IMR-90 (cell line): ENCODE data around the gene SAYSD1. TPM values are rescaled to one million over a fixed set of nuclear protein-coding genes. Genes with fewer than 3 reads are reported as not detected.

Source experiments
- ATAC-seq: fragments of 200-7000 bp; cut with Tn5 transposase; 2 replicates; pipeline ENCODE4 v1.9.1; 2020; ENCODE audit warnings: low read depth, mild to moderate bottlenecking, moderate library complexity
- BruUV-seq: library from RNA; stranded (reverse); fragments of 400-500 nt; replicated peaks from 2 replicates; lab custom pipeline; 2021; lab: Mats Ljungman, UMichigan
- CTCF ChIA-PET: fragments of 300-600 bp; formaldehyde crosslinking; extraction: SDS; loops from one replicate; lab custom pipeline; 2021; ENCODE audit warnings: antibody characterized with exemption; lab: Yijun Ruan, JAX
- POLR2A ChIA-PET: fragments of 300-600 bp; sonication (Branson Sonifier 250); formaldehyde crosslinking; loops from one replicate; lab custom pipeline; 2022; ENCODE audit warnings: antibody characterized with exemption; ENCODE audit not compliant: unreplicated experiment; lab: Charles Lee
- DNase-seq: peaks from one replicate; pipeline ENCODE4 v3.0.0; 2013
- H2AFZ ChIP-seq: replicated peaks from 2 replicates; pipeline ENCODE3; 2013; ENCODE audit warnings: low read length, mild to moderate bottlenecking; ENCODE audit not compliant: poor library complexity
- H2AK5ac ChIP-seq: 2 replicates; pipeline ENCODE4 v1.6.1; 2013; ENCODE audit warnings: low read depth, low read length, inconsistent platforms
- H2AK9ac ChIP-seq: replicated peaks from 2 replicates; pipeline ENCODE3; 2013; ENCODE audit warnings: mild to moderate bottlenecking, low read depth, low read length, moderate library complexity; ENCODE audit not compliant: poor library complexity
- H2BK120ac ChIP-seq: 2 replicates; pipeline ENCODE4 v1.6.1; 2013; ENCODE audit warnings: low read depth, low read length, inconsistent platforms
- H2BK15ac ChIP-seq: 3 replicates; pipeline ENCODE4 v1.6.1; 2013; ENCODE audit warnings: low read depth, low read length, inconsistent platforms
- H2BK20ac ChIP-seq: 2 replicates; pipeline ENCODE4 v1.6.1; 2013; ENCODE audit warnings: low read depth, mild to moderate bottlenecking, inconsistent platforms, low read length, moderate library complexity
- H2BK5ac ChIP-seq: 2 replicates; pipeline ENCODE4 v1.6.1; 2013; ENCODE audit warnings: mild to moderate bottlenecking, low read depth, low read length, inconsistent platforms; ENCODE audit not compliant: poor library complexity, severe bottlenecking
- H3K14ac ChIP-seq: replicated peaks from 2 replicates; pipeline ENCODE4 v1.6.1; 2013; ENCODE audit warnings: low read depth, low read length, inconsistent platforms
- H3K18ac ChIP-seq: 2 replicates; pipeline ENCODE4 v1.6.1; 2013; ENCODE audit warnings: low read depth, low read length, control low read depth
- H3K23ac ChIP-seq: 2 replicates; pipeline ENCODE4 v1.6.1; 2013; ENCODE audit warnings: low read depth, low read length, inconsistent platforms
- H3K27ac ChIP-seq: 2 replicates; pipeline ENCODE4 v1.5.1; 2013; ENCODE audit warnings: mild to moderate bottlenecking, control low read depth, low read length; ENCODE audit not compliant: insufficient read depth
- H3K27me3 ChIP-seq: 2 replicates; pipeline ENCODE4 v1.6.1; 2013; ENCODE audit warnings: low read length; ENCODE audit not compliant: control insufficient read depth, insufficient read depth
- H3K36me3 ChIP-seq: 2 replicates; pipeline ENCODE4 v1.6.1; 2013; ENCODE audit warnings: low read length, mixed read lengths; ENCODE audit not compliant: control insufficient read depth, insufficient read depth
- H3K4ac ChIP-seq: 2 replicates; pipeline ENCODE4 v1.6.1; 2013; ENCODE audit warnings: low read depth, low read length, inconsistent platforms
- H3K4me1 ChIP-seq: 2 replicates; pipeline ENCODE4 v1.6.1; 2013; ENCODE audit warnings: low read length, mixed read lengths; ENCODE audit not compliant: control insufficient read depth, insufficient read depth
- H3K4me2 ChIP-seq: 2 replicates; pipeline ENCODE4 v1.6.1; 2013; ENCODE audit warnings: low read depth, mild to moderate bottlenecking, control low read depth, low read length, moderate library complexity
- H3K4me3 ChIP-seq: 2 replicates; pipeline ENCODE4 v1.5.1; 2013; ENCODE audit warnings: low read depth, mild to moderate bottlenecking, control low read depth, low read length, moderate library complexity; ENCODE audit not compliant: insufficient read depth
- H3K56ac ChIP-seq: 2 replicates; pipeline ENCODE4 v1.6.1; 2013; ENCODE audit warnings: low read length, inconsistent platforms; ENCODE audit not compliant: insufficient read depth; ENCODE audit errors: extremely low read depth
- H3K79me1 ChIP-seq, 2 experiments: 2 replicates each; pipeline ENCODE4 v1.6.1; 2013; ENCODE audit warnings: low read length in 2 of 2, inconsistent platforms in 1 of 2, low read depth in 1 of 2
- H3K9ac ChIP-seq: 2 replicates; pipeline ENCODE4 v1.6.1; 2013; ENCODE audit warnings: low read depth, low read length, control low read depth
- H3K9me1 ChIP-seq: 2 replicates; pipeline ENCODE4 v1.6.1; 2013; ENCODE audit warnings: low read length, inconsistent platforms; ENCODE audit not compliant: insufficient read depth
- H3K9me3 ChIP-seq: 2 replicates; pipeline ENCODE4 v1.6.1; 2013; ENCODE audit warnings: low read length; ENCODE audit not compliant: control insufficient read depth, insufficient read depth
- H4K20me1 ChIP-seq: 2 replicates; pipeline ENCODE4 v1.6.1; 2013; ENCODE audit warnings: low read length, inconsistent platforms; ENCODE audit not compliant: insufficient read depth
- H4K5ac ChIP-seq: 2 replicates; pipeline ENCODE4 v1.6.1; 2013; ENCODE audit warnings: mild to moderate bottlenecking, low read depth, low read length, control low read depth
- H4K8ac ChIP-seq, 2 experiments: 2 replicates each; pipeline ENCODE4 v1.6.1; 2013; ENCODE audit warnings: low read depth in 2 of 2, low read length in 2 of 2, control low read depth in 1 of 2, inconsistent platforms in 1 of 2
- H4K91ac ChIP-seq: 2 replicates; pipeline ENCODE4 v1.6.1; 2013; ENCODE audit warnings: low read depth, low read length, inconsistent platforms; ENCODE audit not compliant: insufficient read depth
- CEBPB ChIP-seq: IDR thresholded peaks from 2 replicates; pipeline ENCODE4 v1.6.1; 2012; ENCODE audit warnings: low read depth, low read length, improper control_type of control experiment
- CHD1 ChIP-seq: IDR thresholded peaks from 2 replicates; pipeline ENCODE4 v1.6.1; 2012; ENCODE audit warnings: low read depth, low read length, improper control_type of control experiment
- FOS ChIP-seq: fragments of 150-350 bp; IDR thresholded peaks from 2 replicates; pipeline ENCODE4 v1.6.1; 2016; ENCODE audit warnings: low read depth, low read length
- NFE2L2 ChIP-seq: fragments of 150-350 bp; IDR thresholded peaks from 2 replicates; pipeline ENCODE4 v1.6.1; 2016; ENCODE audit warnings: low read depth, mild to moderate bottlenecking, low read length
- RAD21 ChIP-seq: IDR thresholded peaks from 2 replicates; pipeline ENCODE4 v1.6.1; 2012; ENCODE audit warnings: low read length, improper control_type of control experiment
- SMC3 ChIP-seq: fragments of 150-350 bp; IDR thresholded peaks from 2 replicates; pipeline ENCODE4 v1.6.1; 2016; ENCODE audit warnings: low read depth, mild to moderate bottlenecking, antibody characterized with exemption, low read length, moderate library complexity
- USF2 ChIP-seq: fragments of 150-350 bp; IDR thresholded peaks from 2 replicates; pipeline ENCODE4 v1.6.1; 2017; ENCODE audit warnings: mild to moderate bottlenecking, antibody characterized with exemption, low read length, low read depth
- WGBS, 2 experiments: methylation state at CpG; one replicate each; pipeline versions ENCODE4 v1.1.5 to v1.1.7; 2013; ENCODE audit warnings: missing lambda C conversion rate in 2 of 2; ENCODE audit not compliant: insufficient read length in 1 of 2; ENCODE audit errors: extremely low coverage in 2 of 2; 5-methylcytosine and 5-hydroxymethylcytosine counted together
- dilution Hi-C: fragments of 300-500 bp; cut with HindIII; formaldehyde crosslinking; loops from one replicate; pipeline ENCODE4 v1.14.3; 2018; ENCODE audit warnings: low sequenced_read_pairs; ENCODE audit not compliant: unreplicated experiment
- in situ Hi-C: fragments of 300-500 bp; cut with MboI; formaldehyde crosslinking; loops from 3 replicates; pipeline ENCODE4 v1.14.3; 2019; ENCODE audit warnings: low sequenced_read_pairs, inconsistent platforms, mixed read lengths
- intact Hi-C: fragments of 100-400 bp; cut with micrococcal nuclease; formaldehyde crosslinking; loops from 2 replicates; pipeline ENCODE4 v1.10.0; 2022
- polyA plus RNA-seq, 3 experiments: library from polyadenylated mRNA; depleted of rRNA; stranded (reverse); fragments of >200 nt; gene quantifications; 2 replicates each; pipeline ENCODE4 v1.2.3, GENCODE V29; 2012; ENCODE audit warnings: low replicate concordance in 1 of 3
- total RNA-seq: library from RNA; depleted of rRNA; stranded (reverse); fragments of >200 nt; gene quantifications from 2 replicates; pipeline ENCODE4 v1.2.3, GENCODE V29; 2012

SAYSD1 gene
- total and polyA plus RNA-seq, 2 of the 4 experiments (the other 2 are of a cell fraction), result 5.7 to 5.9 TPM

DNA sequence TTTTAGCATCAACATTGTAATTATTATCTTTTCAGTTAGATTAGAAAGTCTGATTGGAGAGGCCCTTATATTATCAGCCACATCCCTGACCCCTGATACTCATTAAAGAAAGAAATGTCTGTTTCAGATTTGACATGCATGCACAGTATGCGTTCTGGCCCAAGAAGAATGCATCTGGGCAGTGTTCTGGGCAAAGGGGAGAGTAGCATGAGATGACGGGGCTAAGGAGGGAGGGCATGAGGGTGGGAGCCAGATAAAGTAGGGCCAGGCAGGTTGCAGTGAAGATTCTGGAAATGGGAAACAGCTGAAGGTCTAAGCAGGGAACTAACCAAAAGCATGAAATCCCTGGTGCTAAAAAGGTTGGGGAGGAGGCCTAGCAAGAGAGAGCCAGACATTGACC lies 7.3 kb downstream of the SAYSD1 start:
- 0% methylated on average over 1 of the region's 2 CpGs; no CpG with 5 or more reads in 1 of the 2 experiments for WGBS, 2 experiments
- no peaks in the 10 kb centered on the region for H4K20me1 ChIP-seq
- POLR2A ChIA-PET, result no interaction called here
- no peak overlapping the region for H3K18ac ChIP-seq
- no peaks in the 10 kb centered on the region for H3K79me1 ChIP-seq
- H3K4ac ChIP-seq, result no peak overlapping the region
- H2AK5ac ChIP-seq, result no peak overlapping the region
- no peak for DNase-seq
- no peak overlapping the region for H2AFZ ChIP-seq
- H3K4me1 ChIP-seq, result peaks cover 3% of the 10 kb centered on the region; the same call in 1 of the 2 replicates
- H2BK15ac ChIP-seq, result no peak overlapping the region
- H3K27ac ChIP-seq, result no peak overlapping the region
- no TSS peak for BruUV-seq
- H3K9ac ChIP-seq, result no peak overlapping the region
- TF ChIP-seq FOS (no peak), NFE2L2 (no peak), USF2 (no peak), SMC3 (no peak), CHD1 (no peak), RAD21 (no peak), CEBPB (no peak)
- no peaks in the 10 kb centered on the region for H3K27me3 ChIP-seq
- H3K4me3 ChIP-seq, result no peak overlapping the region
- no peak overlapping the region for H3K56ac ChIP-seq
- no peak overlapping the region for H4K5ac ChIP-seq
- H4K91ac ChIP-seq, result no peak overlapping the region
- H2BK120ac ChIP-seq, result no peak overlapping the region
- in situ Hi-C loops (no loop called here), dilution Hi-C loops (no loop called here), intact Hi-C loops (no loop called here)
- H3K14ac ChIP-seq, result no peak overlapping the region
- H2AK9ac ChIP-seq, result no peak overlapping the region
- H3K23ac ChIP-seq, result no peak overlapping the region
- no peak overlapping the region for H3K4me2 ChIP-seq
- no peak overlapping the region for H2BK5ac ChIP-seq
- no peaks in the 10 kb centered on the region for H3K9me1 ChIP-seq
- no peak for ATAC-seq
- H2BK20ac ChIP-seq, result no peak overlapping the region
- CTCF ChIA-PET, result no interaction called here
- H3K36me3 ChIP-seq, result peaks cover 15% of the 10 kb centered on the region
- no peaks in the 10 kb centered on the region for H3K9me3 ChIP-seq
- H4K8ac ChIP-seq, result no peak overlapping the region
